GM21723 (cell line): ENCODE data around the gene TCF7L1.

Experiments used
- ATAC-seq: cut with Tn5 transposase; IDR thresholded peaks from one replicate; pipeline ENCODE4 v1.9.1; 2021; ENCODE audit warnings: mild to moderate bottlenecking, moderate library complexity; ENCODE audit not compliant: unreplicated experiment

Gene TCF7L1

DNA sequence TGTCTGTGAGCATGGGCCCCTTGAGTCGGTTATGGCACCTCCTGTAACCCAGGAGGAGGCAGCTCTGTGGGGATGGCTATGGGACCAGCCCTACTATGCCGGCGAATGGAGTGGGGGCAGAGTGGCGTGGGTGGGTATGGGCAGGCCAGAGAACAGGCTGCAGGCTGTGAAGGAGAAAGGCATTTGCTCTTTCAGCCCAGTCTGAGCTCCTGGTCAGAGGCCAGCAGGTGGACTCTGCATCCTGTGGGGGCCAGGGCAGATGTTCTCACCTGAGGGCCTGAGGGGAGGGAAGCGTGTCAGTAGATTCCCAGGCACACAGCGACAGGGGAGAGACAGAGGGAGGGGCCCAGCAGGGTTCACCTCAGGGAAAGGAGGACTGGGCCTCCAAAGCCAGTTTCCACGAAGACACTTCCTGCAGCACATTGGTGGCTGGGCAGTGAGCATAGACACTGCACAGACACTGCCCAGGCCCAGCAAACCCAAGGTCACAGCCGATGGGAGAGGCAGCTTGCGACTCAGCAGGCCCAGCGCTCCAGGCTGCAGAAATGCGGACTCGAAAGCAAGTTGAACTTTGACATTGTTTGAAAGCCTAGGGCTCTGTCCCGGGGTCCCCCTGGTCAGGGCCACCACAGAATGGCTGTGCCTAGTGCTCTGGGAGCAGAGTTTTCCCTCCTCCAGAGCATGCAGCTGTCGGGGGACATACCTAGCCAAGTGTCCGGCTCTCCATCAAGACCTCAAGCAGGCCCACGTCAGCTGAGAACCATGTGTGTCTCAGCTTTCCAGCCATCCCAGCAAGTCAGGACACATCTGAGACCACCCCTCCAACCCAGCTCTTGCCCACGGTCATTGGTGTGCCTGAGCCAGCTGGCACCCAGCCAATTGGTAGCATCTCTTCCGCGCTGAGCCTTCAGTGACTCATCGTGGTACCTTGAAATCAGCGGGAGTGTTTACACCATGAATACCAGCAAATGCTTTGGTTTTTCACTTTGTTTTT, 140.8 kb downstream of the TCF7L1 start:
- ATAC-seq: no peak

DNA sequence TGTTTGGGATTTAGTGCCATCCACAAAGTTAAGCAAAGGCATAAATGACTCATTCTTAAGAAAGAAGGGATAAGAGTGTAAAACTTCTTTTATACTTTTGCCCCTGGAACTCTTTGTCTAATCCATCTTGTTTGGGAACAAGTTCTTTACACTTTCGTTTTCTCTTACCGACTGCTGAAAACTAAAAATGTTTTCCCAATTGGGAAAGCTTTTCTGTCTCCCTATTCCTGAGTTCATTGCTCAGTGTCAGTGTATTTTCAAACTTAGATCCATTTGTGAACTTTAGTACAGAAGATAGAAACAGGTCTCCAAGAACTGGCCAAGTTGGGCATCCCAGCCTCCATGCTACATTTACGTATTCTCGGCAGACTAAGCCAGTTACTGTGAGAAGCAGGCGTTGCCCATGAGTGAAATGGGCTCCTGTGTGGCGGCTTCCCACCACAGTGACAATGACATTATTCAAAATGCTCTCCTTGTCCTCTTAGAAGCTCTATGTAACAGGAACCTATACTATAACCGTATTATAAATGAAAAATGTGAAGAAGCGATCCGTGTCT, 142.9 kb downstream of the TCF7L1 start:
- no peak for ATAC-seq

DNA sequence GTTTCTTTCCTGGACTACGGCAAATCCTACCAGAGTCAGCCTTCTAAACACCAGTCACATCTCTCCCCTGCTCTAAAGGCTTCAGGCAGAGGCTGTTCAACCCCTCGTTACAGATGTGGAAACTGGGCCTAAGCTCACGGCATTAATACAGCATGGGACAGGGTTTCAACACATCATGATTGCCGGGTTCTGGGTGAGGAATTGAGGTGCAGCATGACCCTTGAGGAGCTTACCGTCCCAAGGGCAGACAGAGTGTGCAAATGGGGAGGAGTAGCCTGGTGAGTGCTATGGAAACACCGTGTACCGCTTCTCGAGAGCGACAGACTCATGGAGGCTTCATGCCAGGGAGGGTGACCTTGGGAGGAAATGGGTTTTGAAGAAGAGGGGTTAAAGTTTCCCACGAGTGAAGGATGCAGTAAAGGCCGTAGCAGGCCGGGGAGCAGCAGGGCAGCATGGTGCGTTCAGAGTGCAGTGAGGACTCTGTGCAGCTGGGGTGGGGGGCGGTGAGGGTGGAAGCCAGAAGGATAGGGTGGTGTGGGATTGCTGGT, 143.5 kb downstream of the TCF7L1 start:
- no peak for ATAC-seq

DNA sequence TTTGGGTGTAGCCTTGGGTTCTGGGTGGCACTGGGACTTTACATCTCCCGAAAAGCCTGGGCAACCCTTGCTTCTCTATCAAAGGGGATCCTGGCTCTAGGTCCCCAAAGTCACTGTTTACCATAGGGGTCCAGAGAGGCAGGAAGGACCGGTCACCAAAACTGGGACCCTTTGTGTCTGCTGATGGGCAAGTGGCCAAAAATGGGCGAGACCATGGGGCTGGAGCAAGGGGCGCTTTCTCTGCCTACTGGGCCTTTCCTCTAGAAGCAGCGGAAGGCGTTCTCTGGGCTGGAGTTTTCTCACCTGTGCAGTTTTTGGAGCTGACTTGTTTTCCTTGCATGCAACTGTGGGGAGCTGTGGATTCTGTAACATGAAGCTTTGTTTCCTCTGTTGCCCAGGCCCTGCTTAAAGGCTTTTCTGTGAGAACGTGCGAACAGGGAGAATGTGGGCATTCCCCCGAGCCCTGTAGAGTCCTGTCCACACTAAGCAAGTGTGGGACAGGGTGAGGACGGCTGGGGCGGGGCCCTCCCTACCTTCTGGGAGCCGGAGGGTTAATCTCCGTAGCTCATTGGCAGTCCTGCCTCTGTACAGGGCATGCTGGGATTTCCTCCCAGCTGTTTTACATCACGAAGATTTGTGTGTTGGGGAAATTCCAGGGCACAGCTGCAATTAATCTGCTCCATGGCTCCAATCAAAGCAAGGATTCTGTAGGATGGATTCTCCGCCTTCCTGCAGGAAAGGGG, 144.4 kb downstream of the TCF7L1 start:
- no peak for ATAC-seq

DNA sequence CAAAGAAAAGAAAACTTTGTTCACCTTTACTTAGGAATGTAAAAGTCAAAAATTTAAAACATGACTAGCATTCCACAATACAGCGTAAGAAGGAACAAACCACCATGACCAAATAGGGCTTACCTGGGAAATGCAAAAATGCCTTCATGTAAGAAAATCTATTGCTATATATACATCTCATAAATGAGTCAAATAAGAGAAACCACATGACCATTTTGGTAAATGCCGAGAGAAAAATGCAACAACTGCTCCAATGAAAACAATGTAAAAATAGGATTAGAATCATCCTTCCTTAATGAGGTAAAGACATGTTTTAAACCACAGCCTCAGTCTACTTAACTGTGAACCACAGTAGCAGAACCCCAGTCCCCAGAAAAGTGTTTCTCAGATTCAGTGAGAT, 145.2 kb downstream of the TCF7L1 start:
- no peak for ATAC-seq

DNA sequence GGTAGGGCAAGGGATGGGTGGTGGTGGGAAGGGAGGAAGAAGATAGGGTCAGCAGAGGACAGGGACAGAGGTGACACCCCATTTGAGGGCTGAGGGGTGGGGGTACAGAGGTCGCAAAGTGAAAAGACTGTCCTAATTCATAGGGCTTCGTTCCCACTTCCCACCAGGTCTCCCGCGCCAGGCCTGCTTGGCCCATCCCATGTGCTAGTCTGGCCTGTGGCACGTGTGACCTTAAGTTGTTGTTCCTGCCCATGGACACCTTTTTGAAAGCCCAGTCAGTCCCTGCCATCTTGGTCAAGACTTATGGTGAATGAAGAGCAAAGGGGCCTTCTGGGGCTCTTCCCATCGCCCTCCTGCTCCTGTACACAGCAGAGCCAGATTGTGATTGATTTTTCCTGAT, 148.4 kb downstream of the TCF7L1 start:
- no peak for ATAC-seq

DNA sequence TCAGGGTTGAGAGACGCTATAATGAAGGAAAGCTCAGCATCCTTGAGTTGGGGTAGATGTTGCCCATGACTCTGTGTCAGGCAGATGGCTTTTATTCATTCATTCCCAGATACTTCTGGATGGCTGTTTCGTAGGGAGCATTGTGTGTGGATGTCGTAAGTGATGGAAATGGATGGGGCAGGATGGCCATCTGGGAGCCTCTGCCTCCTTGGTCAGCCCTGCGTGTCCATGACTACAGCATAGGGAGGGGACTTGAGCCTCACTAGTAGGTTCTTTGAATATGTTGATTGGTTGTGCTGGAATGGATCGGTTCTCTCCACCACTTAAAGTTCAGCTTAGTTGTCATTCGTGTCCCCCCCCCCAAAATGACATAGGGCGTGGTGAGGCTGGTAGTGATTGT, 149.7 kb downstream of the TCF7L1 start:
- ATAC-seq: no peak

DNA sequence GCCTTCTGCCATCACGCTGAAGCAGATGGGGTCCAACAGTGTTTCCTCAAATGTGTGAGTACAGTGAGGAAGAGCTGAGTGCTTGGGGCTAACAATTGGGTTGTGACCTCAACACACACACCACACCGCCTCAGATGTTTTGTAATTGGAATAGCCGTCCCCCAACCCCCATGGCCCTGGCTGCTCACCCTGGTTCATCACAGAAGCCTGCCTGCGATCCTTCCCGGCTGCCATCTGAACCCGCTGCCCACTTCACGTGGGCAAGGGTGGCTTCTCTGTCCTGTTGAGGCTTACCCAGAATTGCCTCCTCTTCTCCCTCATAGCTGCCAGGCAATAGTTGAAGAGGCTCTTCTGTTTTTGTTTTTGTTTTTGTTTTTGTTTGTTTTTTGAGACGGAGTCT, 150.4 kb downstream of the TCF7L1 start:
- no peak for ATAC-seq

DNA sequence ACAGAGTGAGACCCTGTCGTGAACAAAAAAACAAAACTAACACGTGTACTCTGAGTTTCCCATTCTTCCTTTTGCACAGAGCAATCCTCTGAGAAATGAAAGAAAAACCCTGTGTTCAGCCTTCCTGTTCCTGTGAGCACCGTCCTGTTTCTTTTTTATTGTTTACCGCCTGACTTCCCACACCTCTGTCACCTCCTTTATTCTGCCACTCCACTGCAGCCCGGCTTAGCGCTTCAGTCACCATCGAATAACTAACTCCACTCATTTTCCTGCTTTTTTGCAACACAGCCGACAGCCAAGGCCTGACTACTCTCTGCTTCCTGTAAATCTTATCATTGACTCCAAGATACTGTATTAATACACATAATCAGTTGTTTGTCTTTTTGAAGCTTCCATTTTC, 153.7 kb downstream of the TCF7L1 start:
- no peak for ATAC-seq

DNA sequence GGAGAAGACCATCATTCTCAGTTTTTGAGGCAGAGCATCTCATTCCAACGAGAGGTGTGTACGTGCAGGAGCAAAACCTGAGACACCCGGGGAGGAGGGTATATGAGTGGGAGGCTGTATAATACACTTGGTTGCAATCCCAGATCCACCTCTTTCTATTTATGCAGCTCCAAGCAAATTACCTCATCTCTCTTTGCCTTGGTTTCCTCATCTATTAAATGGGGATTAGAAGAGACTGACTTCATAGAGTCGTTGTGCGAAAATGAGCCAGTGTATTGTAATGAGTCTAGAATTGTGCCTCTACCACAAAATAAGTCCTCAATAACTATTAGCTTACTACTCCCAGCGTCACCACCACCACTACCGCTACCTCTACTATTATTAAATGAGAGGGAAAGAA, 154.5 kb downstream of the TCF7L1 start:
- ATAC-seq: no peak

DNA sequence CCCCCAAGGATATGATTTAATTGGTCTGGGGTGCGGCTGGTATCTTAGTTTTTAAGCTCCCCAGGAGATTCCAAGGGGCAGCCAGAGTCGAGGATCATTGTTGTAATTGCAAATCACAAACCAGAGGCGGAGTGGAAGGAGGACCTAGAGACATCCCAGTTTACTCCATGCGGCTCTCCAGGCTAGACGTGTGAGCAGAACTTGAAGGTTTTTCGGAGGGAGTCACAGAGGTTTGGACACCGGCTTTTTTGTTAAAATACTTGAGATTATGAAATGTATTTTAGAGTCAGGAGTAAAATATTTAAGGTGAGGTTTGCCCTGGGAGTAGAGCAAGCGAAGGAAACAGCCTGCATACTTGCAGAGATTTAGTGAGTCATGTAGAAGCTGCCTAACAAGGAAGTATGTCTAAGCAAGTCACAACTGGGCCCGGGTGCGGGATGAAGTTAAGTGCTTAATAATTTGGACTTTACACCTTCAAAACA, 155.1 kb downstream of the TCF7L1 start:
- no peak for ATAC-seq

DNA sequence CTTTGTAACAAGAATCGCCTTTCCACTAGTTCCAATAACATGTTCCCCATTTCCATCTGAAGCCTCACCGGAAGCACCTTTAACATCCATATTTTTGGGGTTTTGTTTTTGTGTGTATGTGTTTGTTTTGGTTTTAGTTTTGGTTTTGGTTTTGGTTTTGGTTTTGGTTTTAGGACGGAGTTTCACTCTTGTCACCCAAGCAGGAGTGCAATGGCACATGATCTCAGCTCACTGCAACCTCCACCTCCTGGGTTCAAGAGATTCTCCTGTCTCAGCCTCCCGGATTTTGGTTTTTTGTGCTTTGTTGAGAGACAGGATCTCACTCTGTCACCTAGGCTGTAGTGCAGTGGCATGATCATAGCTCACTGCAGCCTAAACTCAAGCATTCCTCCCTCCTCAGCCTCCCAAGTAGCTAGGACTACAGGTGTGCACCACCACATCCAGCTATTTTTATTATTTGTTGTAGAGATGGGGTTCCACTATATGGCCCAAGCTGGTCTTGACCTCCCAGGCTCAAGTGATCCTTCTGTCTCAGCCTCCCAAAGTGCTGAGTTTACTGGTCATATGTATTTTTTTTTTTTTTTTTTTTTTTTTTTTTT, 158.3 kb downstream of the TCF7L1 start:
- ATAC-seq: no peak

DNA sequence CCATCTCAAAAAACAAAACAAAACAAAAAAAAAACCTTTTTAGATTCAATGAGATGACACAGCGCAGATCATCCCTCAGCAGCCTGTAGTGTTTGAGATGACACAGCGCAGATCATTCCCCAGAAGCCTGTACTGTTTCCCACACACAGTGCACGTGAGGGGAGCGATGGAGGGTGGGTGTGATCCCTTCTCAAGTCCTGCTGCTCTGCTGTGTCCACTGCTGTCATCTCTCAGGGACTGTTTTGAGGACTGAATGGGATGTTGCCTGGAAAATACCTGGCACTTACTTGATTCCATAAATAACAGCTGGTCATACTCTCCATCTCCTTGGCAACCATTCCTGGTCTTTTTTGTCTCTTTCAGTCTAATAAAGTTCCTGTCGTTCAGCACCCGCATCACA, 168.9 kb downstream of the TCF7L1 start:
- ATAC-seq: no peak

DNA sequence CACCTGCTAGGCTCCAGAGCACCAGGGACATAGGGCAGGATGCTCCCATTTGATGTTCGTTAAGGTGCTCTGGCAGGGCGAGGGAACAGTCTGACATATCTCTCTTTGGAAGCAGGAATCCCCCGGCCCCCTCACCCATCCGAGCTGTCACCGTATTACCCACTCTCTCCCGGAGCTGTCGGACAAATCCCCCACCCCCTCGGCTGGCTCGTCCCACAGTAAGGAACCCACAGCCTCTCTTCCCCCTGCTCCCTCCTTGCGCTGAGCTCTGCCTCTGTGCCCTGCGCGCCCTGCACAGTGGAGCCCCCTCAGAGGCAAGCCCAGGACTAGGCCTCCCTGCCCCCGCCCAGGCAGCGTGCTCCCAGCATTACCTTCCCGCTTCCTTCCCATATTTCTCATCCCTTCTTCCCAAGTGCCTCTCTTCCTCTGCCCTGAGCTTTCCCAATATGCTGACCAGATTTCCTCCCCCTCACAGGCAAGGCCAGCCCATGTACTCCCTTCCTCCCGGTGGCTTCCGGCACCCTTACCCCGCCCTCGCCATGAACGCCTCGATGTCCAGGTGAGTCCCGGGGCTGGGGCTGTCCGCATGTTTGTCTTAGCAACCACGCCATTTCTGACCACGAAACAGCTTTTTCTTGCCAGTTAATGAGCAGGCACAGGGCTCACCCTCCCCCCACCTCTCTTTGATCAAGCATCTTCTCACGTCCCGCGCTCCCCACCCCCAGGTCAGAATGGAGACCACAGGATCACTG, 170.8 kb downstream of the TCF7L1 start:
- ATAC-seq: no peak

DNA sequence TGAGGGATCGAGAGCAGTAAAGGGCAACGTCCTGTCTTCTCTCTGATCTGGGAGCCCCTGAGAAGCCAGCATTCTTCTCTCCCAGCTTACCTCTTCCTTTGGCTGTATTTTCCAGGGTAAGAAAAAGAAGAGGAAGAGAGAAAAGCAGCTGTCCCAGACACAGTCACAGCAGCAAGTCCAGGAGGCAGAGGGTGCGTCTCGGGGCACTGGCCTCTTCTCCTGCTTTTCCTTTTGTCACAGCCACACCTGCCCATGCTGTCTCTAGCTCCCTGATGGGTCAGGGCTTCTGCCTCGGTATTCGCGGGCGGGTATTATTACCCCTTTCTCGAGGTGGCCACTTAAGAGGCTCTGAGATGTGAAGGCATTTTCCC, 174.3 kb downstream of the TCF7L1 start:
- ATAC-seq: no peak

DNA sequence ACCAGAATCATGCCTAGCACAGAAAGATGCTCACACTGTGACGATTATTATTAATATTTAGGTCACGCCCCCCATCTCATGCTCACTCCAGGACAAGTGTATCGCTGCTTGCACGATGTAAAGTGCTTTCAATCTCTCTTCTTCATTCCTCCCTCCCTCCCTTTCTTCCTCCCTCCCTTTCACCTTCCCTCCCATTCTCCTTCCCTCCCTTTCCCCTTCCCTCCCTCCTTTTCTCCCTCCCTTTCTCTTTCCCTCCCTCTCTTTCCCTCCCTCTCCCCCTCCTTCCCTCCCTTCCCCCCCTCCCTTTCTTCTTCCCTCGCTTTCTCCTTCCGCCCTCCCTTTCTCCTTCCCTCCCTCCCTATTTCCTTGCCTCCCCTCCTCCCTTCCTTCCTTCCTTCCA, 175.0 kb downstream of the TCF7L1 start:
- ATAC-seq: no peak

DNA sequence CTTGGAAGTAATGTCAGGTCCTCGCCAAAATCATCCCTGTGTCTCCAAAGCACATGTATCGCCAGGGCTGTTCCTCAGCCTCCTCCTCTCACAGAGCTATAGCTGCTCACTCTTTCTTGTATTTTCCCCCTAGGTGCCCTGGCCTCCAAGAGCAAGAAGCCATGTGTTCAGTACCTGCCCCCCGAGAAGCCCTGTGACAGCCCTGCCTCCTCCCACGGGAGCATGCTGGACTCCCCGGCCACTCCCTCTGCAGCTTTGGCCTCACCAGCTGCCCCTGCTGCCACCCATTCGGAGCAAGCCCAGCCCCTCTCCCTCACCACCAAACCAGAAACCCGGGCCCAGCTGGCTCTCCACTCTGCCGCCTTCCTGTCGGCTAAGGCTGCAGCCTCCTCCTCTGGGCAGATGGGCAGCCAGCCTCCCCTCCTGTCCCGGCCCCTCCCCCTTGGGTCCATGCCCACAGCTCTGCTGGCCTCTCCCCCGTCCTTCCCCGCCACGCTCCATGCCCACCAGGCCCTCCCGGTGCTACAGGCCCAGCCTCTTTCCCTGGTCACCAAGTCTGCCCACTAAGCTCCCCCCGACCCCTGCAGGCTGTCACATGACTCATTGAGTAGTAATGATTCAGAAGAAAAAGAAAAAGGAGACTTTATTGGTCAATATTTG, 175.8 kb downstream of the TCF7L1 start:
- ATAC-seq: no peak

DNA sequence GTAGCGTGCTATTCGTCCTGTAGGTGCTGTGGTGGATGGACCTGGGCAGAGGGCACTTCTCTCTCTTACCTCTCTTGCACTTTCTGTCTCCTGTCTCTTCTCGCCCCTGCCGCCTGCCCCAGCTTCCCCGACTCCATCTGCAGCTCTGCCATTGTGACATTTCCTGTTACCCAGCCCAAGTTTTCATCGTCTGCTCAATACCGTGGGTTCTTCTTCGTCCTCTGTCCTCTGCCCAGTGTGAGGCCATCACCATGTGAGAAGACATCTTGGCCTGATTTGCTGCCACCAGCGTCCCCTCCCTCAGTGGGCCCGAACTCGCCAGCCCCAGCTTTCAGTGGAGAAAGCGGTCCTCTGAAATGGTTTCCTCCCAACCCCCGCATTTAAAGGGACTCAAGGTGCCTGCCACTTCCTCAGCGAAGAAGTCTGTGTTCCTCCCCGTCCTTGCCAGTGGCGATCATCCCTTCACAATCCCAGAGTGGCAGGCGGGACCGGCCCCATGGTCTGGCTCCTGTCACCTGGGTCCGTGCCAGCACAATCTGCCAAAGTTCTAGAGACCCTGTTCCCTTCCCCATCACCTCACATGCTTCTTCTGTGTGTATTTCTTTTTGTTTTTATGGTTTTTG, 176.6 kb downstream of the TCF7L1 start:
- ATAC-seq: no peak

DNA sequence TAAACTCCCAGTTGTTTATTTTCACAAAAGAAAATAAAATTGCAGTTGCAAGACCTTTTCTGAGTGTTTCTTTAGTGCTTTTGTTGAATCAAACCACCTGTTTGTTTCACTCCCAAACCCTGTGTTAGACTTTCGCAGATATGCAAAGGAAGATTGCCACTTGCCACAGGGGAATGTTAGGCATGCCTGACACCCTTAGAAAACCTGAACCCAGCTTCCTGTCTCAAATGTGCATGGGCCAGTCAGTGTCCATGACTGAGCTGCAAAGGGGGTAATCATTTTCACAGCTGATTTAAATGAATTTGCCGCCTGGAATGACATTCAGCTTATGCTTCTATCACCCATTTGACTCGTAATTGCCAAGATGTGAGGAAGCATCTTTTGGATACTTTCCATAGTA, 177.1 kb downstream of the TCF7L1 start:
- ATAC-seq: no peak
